Esophagus (tissue), 2 donors: ENCODE measurements around the gene PAX5. TPM values are rescaled to one million over a fixed set of nuclear protein-coding genes. Genes with fewer than 3 reads are reported as not detected.
"Not testable (repeated sequence)": the region's sequence is repeated elsewhere in the genome, so short reads cannot be mapped to it uniquely, and the experiment has no call there.

ENCODE experiments used
- H3K27ac ChIP-seq, 2 donors: one replicate each; pipeline ENCODE4 v1.5.1; 2013; ENCODE audit warnings: low read depth in 2 of 2, mild to moderate bottlenecking in 2 of 2, inconsistent platforms in 1 of 2, low read length in 1 of 2, moderate library complexity in 1 of 2
- H3K27me3 ChIP-seq, 2 donors: one replicate each; pipeline ENCODE4 v1.6.1; 2013; ENCODE audit warnings: low read length in 2 of 2, control low read depth in 1 of 2, mild to moderate bottlenecking in 1 of 2; ENCODE audit not compliant: insufficient read depth in 2 of 2, control insufficient read depth in 1 of 2
- H3K36me3 ChIP-seq, 2 donors: one replicate each; pipeline ENCODE4 v1.6.1; 2013; ENCODE audit warnings: low read length in 1 of 2; ENCODE audit not compliant: control insufficient read depth in 2 of 2, insufficient read depth in 2 of 2
- H3K4me1 ChIP-seq, 2 donors: one replicate each; pipeline ENCODE4 v1.6.1; 2013; ENCODE audit warnings: low read length in 1 of 2; ENCODE audit not compliant: control insufficient read depth in 2 of 2, insufficient read depth in 2 of 2
- H3K4me3 ChIP-seq, 2 donors: one replicate each; pipeline ENCODE4 v1.5.1; 2013; ENCODE audit warnings: low read length in 2 of 2, mild to moderate bottlenecking in 2 of 2, low read depth in 1 of 2, moderate library complexity in 1 of 2
- H3K9me3 ChIP-seq, 2 donors: one replicate each; pipeline ENCODE4 v1.6.1; 2013; ENCODE audit warnings: mild to moderate bottlenecking in 2 of 2, low read depth in 1 of 2, low read length in 1 of 2, moderate library complexity in 1 of 2; ENCODE audit not compliant: control insufficient read depth in 2 of 2, insufficient read depth in 1 of 2
- WGBS, 2 donors: extraction: QIAGEN DNeasy Blood & Tissue Kit; methylation state at CpG; one replicate each; pipeline ENCODE4 v1.1.7; 2013; 5-methylcytosine and 5-hydroxymethylcytosine counted together
- polyA plus RNA-seq, 2 donors: library from polyadenylated mRNA; stranded (reverse); fragments of 200-250 nt; gene quantifications; one replicate each; pipeline ENCODE4 v1.2.3, GENCODE V29; 2013
- donor health status: healthy with polysubstance abuse.
- donor health status: Bipolar disorder and iron deficiency.

The PAX5 gene
- polyA plus RNA-seq, 2 donors, result 0.02 to 0.10 TPM

GRCh38 chr9:37061768-37062167 lies 27.7 kb upstream of the PAX5 start:
- H3K4me3 ChIP-seq, result no peak overlapping the region
- H3K27me3 ChIP-seq, result peaks cover 0 to 2% of the 10 kb centered on the region in 2 donors
- no peak overlapping the region for H3K27ac ChIP-seq
- 73 to 84% methylated on average over 2 of the region's 2 CpGs for WGBS, 2 donors
- no peaks in the 10 kb centered on the region for H3K36me3 ChIP-seq
- no peaks in the 10 kb centered on the region for H3K9me3 ChIP-seq
- H3K4me1 ChIP-seq, result no peaks in the 10 kb centered on the region

GRCh38 chr9:37060833-37061232 lies 26.8 kb upstream of the PAX5 start:
- no peaks in the 10 kb centered on the region for H3K9me3 ChIP-seq
- peaks cover 0 to 2% of the 10 kb centered on the region in 2 donors for H3K27me3 ChIP-seq
- no peaks in the 10 kb centered on the region for H3K36me3 ChIP-seq
- no peak overlapping the region for H3K27ac ChIP-seq
- 86 to 90% methylated on average over 4 of the region's 4 CpGs for WGBS, 2 donors
- H3K4me3 ChIP-seq, result no peak overlapping the region
- no peaks in the 10 kb centered on the region for H3K4me1 ChIP-seq

- Histone ChIP-seq H3K4me1 (no peaks in the 10 kb centered on the region), H3K27ac (no peak overlapping the region), H3K4me3 (no peak overlapping the region), H3K27me3 (peaks cover 0 to 4% of the 10 kb centered on the region in 2 donors), H3K36me3 (no peaks in the 10 kb centered on the region), H3K9me3 (no peaks in the 10 kb centered on the region)
- WGBS, 2 donors, result 51 to 90% methylated on average over 2 of the region's 2 CpGs
Measured at GRCh38 chr9:37056046-37056920, 22.2 kb upstream of the PAX5 start.

- not testable (repeated sequence) for H3K27me3 ChIP-seq, H3K36me3 ChIP-seq
- 49 to 57% methylated on average over 2 of the region's 2 CpGs for WGBS, 2 donors
Measured at GRCh38 chr9:37054363-37054720, 20.3 kb upstream of the PAX5 start.

GRCh38 chr9:37053684-37054362 lies 19.8 kb upstream of the PAX5 start:
- Histone ChIP-seq H3K9me3 (no peaks in the 10 kb centered on the region), H3K27me3 (peaks cover 0 to 6% of the 10 kb centered on the region in 2 donors), H3K4me3 (no peak overlapping the region), H3K36me3 (no peaks in the 10 kb centered on the region), H3K4me1 (no peaks in the 10 kb centered on the region), H3K27ac (no peak overlapping the region)
- WGBS, 2 donors, result 43 to 47% methylated on average over 5 of the region's 5 CpGs

More at GRCh38 chr9:37054363-37054720, 20.3 kb upstream of the PAX5 start:
- not testable (repeated sequence) for H3K27ac ChIP-seq, H3K4me3 ChIP-seq, H3K9me3 ChIP-seq, H3K4me1 ChIP-seq

- Histone ChIP-seq H3K4me1 (no peaks in the 10 kb centered on the region), H3K36me3 (no peaks in the 10 kb centered on the region), H3K9me3 (no peaks in the 10 kb centered on the region), H3K4me3 (no peak overlapping the region), H3K27me3 (peaks cover 0 to 10% of the 10 kb centered on the region in 2 donors), H3K27ac (no peak overlapping the region)
- whole genome bisulfite sequencing, 2 donors, result 83 to 84% methylated on average over 7 of the region's 7 CpGs
Measured at GRCh38 chr9:37046683-37047082, 12.6 kb upstream of the PAX5 start.

- Histone ChIP-seq H3K27ac (no peak overlapping the region), H3K4me3 (no peak overlapping the region), H3K36me3 (no peaks in the 10 kb centered on the region), H3K27me3 (peaks cover 4 to 21% of the 10 kb centered on the region in 2 donors), H3K4me1 (peaks cover 5 to 7% of the 10 kb centered on the region in 2 donors), H3K9me3 (no peaks in the 10 kb centered on the region)
- WGBS, 2 donors, result 59 to 64% methylated on average over 3 of the region's 3 CpGs
Measured at GRCh38 chr9:37042421-37042820, 8.4 kb upstream of the PAX5 start.

GRCh38 chr9:37040508-37041127 lies 6.5 kb upstream of the PAX5 start:
- H3K4me3 ChIP-seq, result no peak overlapping the region
- peaks cover 11 to 14% of the 10 kb centered on the region in 2 donors for H3K4me1 ChIP-seq
- WGBS, 2 donors, result 67 to 68% methylated on average over 8 of the region's 8 CpGs
- no peak overlapping the region for H3K27ac ChIP-seq
- no peaks in the 10 kb centered on the region for H3K9me3 ChIP-seq
- H3K36me3 ChIP-seq, result no peaks in the 10 kb centered on the region
- H3K27me3 ChIP-seq, result peaks cover 4 to 38% of the 10 kb centered on the region in 2 donors

GRCh38 chr9:37038943-37039464 lies 4.9 kb upstream of the PAX5 start:
- 30 to 38% methylated on average over 14 of the region's 14 CpGs for WGBS, 2 donors
- peaks cover 4 to 51% of the 10 kb centered on the region in 2 donors for H3K27me3 ChIP-seq
- H3K27ac ChIP-seq, result no peak overlapping the region
- peaks cover 11 to 14% of the 10 kb centered on the region in 2 donors for H3K4me1 ChIP-seq
- peaks cover 0 to 2% of the 10 kb centered on the region in 2 donors for H3K9me3 ChIP-seq
- no peak overlapping the region for H3K4me3 ChIP-seq
- no peaks in the 10 kb centered on the region for H3K36me3 ChIP-seq
